HUES48 (cell line): Measurements from ENCODE around the gene KRTAP10-2.

Experiments
- H3K27ac ChIP-seq: one replicate; pipeline ENCODE4 v1.7.0; 2013; ENCODE audit warnings: low read depth, low read length, inconsistent platforms
- H3K27me3 ChIP-seq: 2 replicates; pipeline ENCODE4 v1.6.1; 2013; ENCODE audit warnings: mild to moderate bottlenecking, low read length; ENCODE audit not compliant: control insufficient read depth, insufficient read depth
- H3K36me3 ChIP-seq: 2 replicates; pipeline ENCODE4 v1.6.1; 2013; ENCODE audit warnings: low read length; ENCODE audit not compliant: control insufficient read depth, insufficient read depth
- H3K4me1 ChIP-seq: 2 replicates; pipeline ENCODE4 v1.6.1; 2013; ENCODE audit warnings: mild to moderate bottlenecking, low read length; ENCODE audit not compliant: control insufficient read depth, insufficient read depth
- H3K4me3 ChIP-seq: 2 replicates; pipeline ENCODE4 v1.5.1; 2013; ENCODE audit warnings: mild to moderate bottlenecking, low read depth, low read length
- H3K9ac ChIP-seq: 2 replicates; pipeline ENCODE4 v1.6.1; 2013; ENCODE audit warnings: mild to moderate bottlenecking, low read depth, low read length, moderate library complexity
- H3K9me3 ChIP-seq: 2 replicates; pipeline ENCODE4 v1.6.1; 2013; ENCODE audit warnings: low read length; ENCODE audit not compliant: control insufficient read depth, insufficient read depth

Gene KRTAP10-2

DNA sequence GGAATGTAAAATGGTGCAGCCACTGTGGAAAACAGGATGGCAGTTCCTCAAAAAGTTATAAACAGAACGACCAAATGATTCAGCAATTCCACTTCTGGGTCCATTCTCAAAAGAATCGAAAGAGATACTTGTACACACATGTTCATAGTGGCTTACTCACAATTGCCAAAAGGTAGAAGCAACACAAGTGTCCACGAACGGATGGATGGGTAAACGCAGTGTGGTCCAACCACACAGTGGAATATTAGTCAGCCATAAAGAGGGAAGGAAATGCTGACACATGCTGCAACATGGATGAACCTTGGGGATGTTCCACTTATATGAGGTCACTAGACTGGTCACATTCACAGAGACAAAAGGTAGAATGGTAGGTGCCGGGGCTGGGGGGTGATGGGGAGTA, 16.6 kb downstream of the KRTAP10-2 start:
- no peaks in the 10 kb centered on the region for H3K36me3 ChIP-seq
- H3K4me3 ChIP-seq: no peak overlapping the region
- H3K4me1 ChIP-seq: no peaks in the 10 kb centered on the region
- no peak overlapping the region for H3K9ac ChIP-seq
- H3K27ac ChIP-seq: no peak overlapping the region
- no peaks in the 10 kb centered on the region for H3K27me3 ChIP-seq
- no peaks in the 10 kb centered on the region for H3K9me3 ChIP-seq

DNA sequence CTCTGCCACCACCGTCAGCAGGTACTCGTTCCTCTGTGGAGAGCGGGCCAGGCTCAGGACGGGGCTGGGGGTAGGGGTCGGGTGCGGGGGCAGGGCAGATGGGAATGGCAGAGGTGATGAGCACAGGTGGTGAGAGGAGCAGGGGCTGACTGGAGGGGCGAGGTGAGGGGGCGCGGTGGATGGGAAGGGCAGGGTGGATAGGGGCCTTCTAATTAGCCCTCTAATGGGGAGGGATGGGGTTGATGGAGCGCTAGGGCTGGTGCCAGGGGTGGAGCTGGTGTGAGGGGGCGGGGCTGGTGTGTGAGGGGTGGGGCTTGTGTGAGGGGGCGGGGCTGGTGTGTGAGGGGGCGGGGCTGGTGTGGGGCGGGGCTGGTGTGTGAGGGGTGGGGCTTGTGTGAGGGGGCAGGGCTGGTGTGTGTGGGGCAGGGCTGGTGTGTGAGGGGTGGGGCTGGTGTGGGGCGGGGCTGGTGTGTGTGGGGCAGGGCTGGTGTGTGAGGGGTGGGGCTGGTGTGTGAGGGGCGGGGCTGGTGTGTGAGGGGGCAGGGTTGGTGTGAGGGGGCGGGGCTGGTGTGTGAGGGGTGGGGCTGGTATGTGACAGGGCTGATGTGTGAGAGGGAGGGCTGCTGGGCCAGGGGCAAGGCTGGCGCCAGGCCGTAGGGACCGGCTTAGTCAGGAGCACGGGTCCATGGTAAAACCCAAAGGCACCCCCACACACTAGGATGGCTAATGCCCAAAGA, 17.2 kb downstream of the KRTAP10-2 start:
- no peaks in the 10 kb centered on the region for H3K9me3 ChIP-seq
- H3K9ac ChIP-seq: no peak overlapping the region
- H3K4me3 ChIP-seq: no peak overlapping the region
- no peak overlapping the region for H3K27ac ChIP-seq
- no peaks in the 10 kb centered on the region for H3K27me3 ChIP-seq
- no peaks in the 10 kb centered on the region for H3K4me1 ChIP-seq
- H3K36me3 ChIP-seq: no peaks in the 10 kb centered on the region

DNA sequence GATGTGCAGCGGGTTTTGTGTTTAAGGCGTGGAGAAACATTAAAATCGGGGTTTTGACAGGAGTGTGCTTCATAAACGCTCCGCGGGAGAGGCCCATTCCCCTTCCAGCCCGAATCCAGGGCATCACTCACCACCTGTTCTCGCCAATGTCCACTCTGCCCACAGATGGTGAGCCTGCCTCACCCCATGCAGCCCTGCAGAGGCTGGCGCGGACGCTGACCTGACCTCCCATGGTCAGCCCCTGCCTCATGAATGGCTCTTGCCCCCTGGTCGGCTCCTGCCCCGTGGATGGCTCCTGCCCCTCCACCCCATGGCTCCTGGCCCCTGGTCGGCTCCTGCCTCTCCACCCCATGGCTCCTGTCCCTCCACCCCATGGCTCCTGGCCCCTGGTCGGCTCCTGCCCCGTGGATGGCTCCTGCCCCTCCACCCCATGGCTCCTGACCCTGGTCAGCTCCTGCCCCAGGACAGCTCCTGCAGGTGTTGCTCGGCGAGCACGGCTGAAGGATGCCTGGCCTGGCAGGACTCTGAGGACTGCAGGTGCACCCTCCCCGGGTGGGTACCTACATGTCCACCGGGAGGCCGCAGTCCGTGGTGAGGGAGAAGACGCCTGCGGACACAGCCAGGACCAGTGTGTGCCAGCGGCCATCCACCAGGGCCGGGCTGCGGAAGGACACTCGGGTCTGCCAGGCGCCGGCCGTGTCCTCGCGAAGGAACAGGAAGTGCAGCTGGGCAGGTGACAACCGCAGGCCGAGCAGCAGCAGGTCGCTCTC, 18.0 kb downstream of the KRTAP10-2 start:
- no peak overlapping the region for H3K27ac ChIP-seq
- no peak overlapping the region for H3K9ac ChIP-seq
- H3K4me1 ChIP-seq: no peaks in the 10 kb centered on the region
- H3K4me3 ChIP-seq: no peak overlapping the region
- no peaks in the 10 kb centered on the region for H3K9me3 ChIP-seq
- no peaks in the 10 kb centered on the region for H3K27me3 ChIP-seq
- no peaks in the 10 kb centered on the region for H3K36me3 ChIP-seq

DNA sequence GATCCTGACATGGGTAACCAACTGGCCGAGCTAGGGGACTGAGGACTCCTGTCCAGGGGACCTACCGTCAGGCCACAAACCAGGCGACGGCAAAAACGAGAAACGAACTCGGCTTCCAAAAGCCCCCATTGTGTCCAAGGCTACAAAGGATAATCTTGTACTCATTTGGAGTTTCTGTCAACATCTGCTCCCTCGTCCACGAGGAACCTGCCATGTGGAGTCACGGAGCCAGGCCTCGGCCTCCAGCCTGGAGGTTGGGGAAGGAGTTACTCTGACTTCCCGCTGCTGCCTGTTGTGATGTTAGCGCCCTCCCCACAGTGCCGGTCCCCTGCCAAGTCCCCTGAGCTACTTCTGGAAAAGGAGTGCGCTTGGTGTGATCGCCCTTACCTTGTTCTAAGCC, 18.6 kb downstream of the KRTAP10-2 start:
- H3K27ac ChIP-seq: no peak overlapping the region
- H3K4me3 ChIP-seq: no peak overlapping the region
- no peak overlapping the region for H3K9ac ChIP-seq
- no peaks in the 10 kb centered on the region for H3K36me3 ChIP-seq
- no peaks in the 10 kb centered on the region for H3K27me3 ChIP-seq
- no peaks in the 10 kb centered on the region for H3K4me1 ChIP-seq
- H3K9me3 ChIP-seq: no peaks in the 10 kb centered on the region

DNA sequence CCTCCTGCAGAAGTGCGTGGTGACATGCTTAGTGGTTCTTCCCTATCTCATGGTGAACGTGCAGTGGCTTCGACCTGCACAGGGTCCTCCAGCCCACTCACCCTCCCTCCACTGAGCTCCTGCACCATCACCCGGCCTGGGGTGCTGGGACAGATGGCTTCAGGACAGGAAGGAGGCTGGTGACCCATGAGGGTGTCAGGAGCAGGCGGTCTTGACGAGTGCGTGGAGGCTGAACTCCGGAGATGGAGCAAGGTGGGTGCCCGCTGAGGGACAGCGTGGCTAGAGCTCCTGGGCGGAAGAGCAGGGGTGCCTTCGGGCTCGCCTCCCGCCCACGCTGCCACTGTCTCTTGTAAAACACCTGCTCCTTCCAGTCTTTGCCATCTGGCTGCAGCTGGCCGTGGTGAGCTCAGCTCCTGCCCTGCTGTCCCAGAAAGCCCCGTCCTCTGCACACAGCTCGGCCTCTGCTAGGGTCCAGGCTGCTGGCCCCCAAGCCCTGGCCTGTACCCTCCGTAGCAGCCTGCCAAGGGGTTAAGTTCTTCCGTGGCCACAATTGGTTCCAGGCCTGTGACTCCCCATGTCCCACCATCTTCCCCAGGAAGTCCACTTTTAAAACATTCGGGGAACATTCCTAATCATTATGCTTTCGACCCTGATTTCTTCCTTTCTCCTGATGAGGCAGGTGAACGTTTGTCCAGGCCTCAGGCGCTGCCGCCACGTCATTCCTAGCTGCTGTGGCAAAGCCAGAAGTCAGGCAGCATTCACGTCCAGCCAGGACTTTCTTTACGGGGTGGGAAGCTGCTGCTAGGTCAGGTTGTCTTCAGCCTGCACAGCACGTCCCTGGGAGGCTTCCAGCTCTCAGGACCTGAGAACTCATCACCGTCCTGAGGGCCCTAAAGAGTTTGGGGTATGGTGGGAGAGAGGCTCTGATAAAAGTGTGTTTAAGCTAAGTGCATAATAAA, 19.4 kb downstream of the KRTAP10-2 start:
- H3K4me1 ChIP-seq: no peaks in the 10 kb centered on the region
- H3K9ac ChIP-seq: no peak overlapping the region
- H3K36me3 ChIP-seq: no peaks in the 10 kb centered on the region
- no peak overlapping the region for H3K4me3 ChIP-seq
- no peak overlapping the region for H3K27ac ChIP-seq
- no peaks in the 10 kb centered on the region for H3K9me3 ChIP-seq
- no peaks in the 10 kb centered on the region for H3K27me3 ChIP-seq

DNA sequence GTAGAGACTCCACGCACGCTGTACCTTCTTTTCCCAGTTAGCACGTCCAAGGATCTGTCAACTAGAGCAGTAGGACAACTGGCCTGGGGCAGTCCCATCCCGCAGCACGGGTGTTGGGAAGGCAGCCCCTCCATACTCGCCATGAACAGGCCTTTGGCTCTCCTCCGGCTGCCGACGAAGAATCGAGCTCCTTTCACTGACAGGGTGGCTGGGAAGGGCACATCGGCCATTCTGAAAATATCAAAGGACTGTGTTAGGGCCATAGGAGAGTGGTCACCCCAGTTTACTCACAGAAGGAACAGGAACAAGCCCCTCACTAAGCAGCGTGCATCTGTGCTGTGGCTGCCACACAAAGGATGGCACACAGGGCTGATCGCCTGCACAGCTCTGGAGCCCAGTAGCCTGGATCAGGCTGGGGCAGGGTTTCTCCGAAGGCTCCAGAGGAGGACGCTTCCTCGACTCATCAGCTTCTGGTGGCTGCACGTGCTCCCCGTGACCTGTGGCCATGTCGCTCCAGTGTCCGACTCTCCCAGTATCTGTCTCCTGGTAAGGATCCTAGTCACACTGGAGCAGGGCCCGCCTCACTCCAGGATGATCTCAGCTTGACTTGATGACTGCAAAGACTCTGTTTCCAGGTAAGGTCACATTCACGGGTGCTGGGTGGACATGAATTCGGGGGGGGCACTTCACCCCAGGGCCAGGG, 20.3 kb downstream of the KRTAP10-2 start:
- no peak overlapping the region for H3K9ac ChIP-seq
- H3K4me1 ChIP-seq: no peaks in the 10 kb centered on the region
- no peak overlapping the region for H3K4me3 ChIP-seq
- H3K9me3 ChIP-seq: no peaks in the 10 kb centered on the region
- H3K27me3 ChIP-seq: no peaks in the 10 kb centered on the region
- H3K36me3 ChIP-seq: no peaks in the 10 kb centered on the region
- no peak overlapping the region for H3K27ac ChIP-seq

DNA sequence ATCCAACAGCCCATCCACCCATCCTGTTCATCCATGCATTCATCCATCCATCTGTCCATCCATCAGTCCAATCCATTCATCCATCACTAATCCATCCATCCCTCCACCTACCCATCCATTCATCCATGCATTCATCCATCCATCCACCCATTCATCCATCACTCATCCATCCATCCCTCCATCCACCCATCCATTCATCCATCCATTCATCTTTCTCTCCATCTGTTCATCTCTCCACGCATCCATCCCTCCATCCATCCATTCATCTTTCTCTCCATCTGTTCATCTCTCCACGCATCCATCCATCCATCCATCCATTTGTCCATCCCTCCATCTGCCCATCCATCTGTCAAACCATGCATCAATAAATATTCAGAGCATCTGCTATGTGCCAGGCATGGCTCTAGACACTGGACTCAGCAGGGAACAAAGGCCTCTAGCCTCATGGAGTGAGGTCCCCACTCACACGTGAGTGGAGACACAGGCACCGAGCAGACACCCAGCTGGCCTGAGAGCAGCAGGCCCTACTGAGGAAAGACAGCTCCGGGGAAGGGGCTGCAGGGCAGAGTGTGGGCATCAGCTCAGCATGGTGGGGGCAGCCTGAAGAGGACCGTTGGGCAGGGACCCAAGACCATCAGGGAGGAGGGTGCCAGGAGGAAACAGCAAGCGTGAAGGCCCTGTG, 20.9 kb downstream of the KRTAP10-2 start:
- Histone ChIP-seq H3K9me3 (no peaks in the 10 kb centered on the region), H3K4me3 (no peak overlapping the region), H3K9ac (no peak overlapping the region), H3K27me3 (no peaks in the 10 kb centered on the region), H3K36me3 (no peaks in the 10 kb centered on the region), H3K4me1 (no peaks in the 10 kb centered on the region), H3K27ac (no peak overlapping the region)

DNA sequence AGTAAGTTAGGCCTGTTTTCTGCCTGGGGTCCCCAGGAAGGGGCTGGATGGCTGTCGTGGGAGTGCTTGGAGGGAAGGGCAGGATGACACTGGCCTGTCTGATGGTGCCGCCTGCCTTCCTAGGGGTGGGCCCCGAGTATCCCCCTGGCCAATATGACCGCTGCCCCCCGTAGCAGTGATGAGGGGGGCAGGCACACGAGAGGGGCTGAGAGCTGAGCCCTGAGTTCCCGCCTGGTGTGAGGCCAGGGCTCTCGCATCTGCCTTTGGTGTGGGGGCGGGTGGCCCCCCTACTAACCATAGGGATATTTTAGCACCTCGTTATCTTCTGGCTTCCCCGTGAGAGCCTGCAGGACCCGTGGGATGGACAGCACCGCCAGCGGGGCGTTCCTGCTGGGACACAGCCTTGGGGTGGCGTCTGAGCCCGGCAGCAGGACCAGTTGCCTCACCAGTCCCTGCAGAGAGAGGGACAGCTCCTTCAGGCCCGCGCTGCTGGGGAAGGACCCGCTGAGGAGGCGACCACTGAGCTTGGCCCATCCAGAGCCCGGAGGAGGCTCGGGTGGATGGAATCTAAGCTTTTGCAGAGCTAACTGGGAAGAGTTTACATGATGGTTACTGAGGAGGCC, 21.7 kb downstream of the KRTAP10-2 start:
- Histone ChIP-seq H3K9me3 (no peaks in the 10 kb centered on the region), H3K4me1 (no peaks in the 10 kb centered on the region), H3K4me3 (no peak overlapping the region), H3K36me3 (no peaks in the 10 kb centered on the region), H3K27ac (no peak overlapping the region), H3K9ac (no peak overlapping the region), H3K27me3 (no peaks in the 10 kb centered on the region)

DNA sequence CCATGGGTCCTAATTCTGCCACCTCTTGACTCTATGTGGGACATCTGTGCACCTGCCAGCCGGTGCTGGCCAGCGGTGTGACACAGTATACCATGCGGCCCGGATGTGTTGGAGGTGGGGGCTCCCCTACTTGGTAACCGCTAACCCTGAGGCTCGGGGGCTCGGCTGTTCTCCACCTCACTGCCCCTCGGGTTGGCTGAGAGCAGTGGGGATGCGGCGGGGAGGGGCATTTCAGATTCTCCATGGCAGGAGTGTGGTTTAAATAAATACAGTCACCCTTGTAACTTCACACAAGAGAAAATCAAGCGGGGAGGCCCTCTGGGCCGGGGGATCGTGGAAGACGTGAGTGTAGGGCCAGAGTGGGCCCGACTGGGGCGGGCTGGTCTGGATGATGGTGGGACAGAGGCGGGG, 22.3 kb downstream of the KRTAP10-2 start:
- no peak overlapping the region for H3K4me3 ChIP-seq
- H3K9me3 ChIP-seq: no peaks in the 10 kb centered on the region
- no peaks in the 10 kb centered on the region for H3K36me3 ChIP-seq
- no peaks in the 10 kb centered on the region for H3K4me1 ChIP-seq
- H3K27me3 ChIP-seq: no peaks in the 10 kb centered on the region
- no peak overlapping the region for H3K27ac ChIP-seq
- no peak overlapping the region for H3K9ac ChIP-seq

DNA sequence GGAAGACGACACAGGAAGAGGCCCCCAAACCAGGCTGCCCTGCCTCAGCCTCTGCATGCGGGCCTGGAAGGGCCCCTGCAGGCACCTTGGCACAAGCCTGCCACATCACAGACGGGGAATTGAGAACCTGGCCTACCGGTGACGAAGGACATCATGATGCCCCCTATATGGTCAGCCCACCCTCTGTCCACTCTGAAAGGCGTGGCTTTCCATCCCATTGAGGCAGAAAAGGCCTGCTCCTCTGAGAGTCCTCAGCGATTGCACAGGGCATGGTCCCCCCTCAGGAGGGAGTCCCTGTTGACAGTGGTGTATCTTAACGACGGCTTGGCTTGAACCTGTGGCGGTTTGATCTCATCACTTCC, 22.7 kb downstream of the KRTAP10-2 start:
- no peaks in the 10 kb centered on the region for H3K36me3 ChIP-seq
- no peaks in the 10 kb centered on the region for H3K27me3 ChIP-seq
- H3K9me3 ChIP-seq: no peaks in the 10 kb centered on the region
- no peaks in the 10 kb centered on the region for H3K4me1 ChIP-seq
- H3K9ac ChIP-seq: no peak overlapping the region
- H3K4me3 ChIP-seq: no peak overlapping the region
- no peak overlapping the region for H3K27ac ChIP-seq
